Upper lobe of left lung (tissue), 6 donors: ENCODE data around the gene ACP4. TPM values are rescaled to one million over a fixed set of nuclear protein-coding genes. Genes with fewer than 3 reads are reported as not detected.

Source experiments
- ATAC-seq, 2 donors: fragments of 200-7000 bp; cut with Tn5 transposase; one replicate each; pipeline ENCODE4 v1.9.1; 2022; ENCODE audit warnings: mild to moderate bottlenecking in 2 of 2, moderate library complexity in 2 of 2; ENCODE audit not compliant: low FRiP score in 2 of 2
- DNase-seq, 2 donors: peaks; one replicate each; pipeline ENCODE4 v3.0.0-alpha.2; 2019 to 2020
- H3K27ac ChIP-seq, 4 donors: fragments of 200-600 bp; sonication (generic); one replicate each; pipeline ENCODE4 v1.5.1; 2016 to 2019
- H3K27me3 ChIP-seq, 4 donors: fragments of 200-600 bp; sonication (generic); one replicate each; pipeline ENCODE4 v1.5.1; 2017 to 2019
- H3K36me3 ChIP-seq, 4 donors: fragments of 200-600 bp; sonication (generic); one replicate each; pipeline ENCODE4 v1.5.1; 2016 to 2019
- H3K4me1 ChIP-seq, 4 donors: fragments of 200-600 bp; sonication (generic); one replicate each; pipeline ENCODE4 v1.5.1; 2018 to 2019
- H3K4me3 ChIP-seq, 4 donors: fragments of 200-600 bp; sonication (generic); one replicate each; pipeline ENCODE4 v1.5.1; 2017 to 2019; ENCODE audit warnings: mild to moderate bottlenecking in 2 of 4, moderate library complexity in 1 of 4
- H3K9me3 ChIP-seq, 4 donors: fragments of 200-600 bp; sonication (generic); one replicate each; pipeline ENCODE4 v1.5.1; 2018 to 2019
- CTCF ChIP-seq, 6 experiments: fragments of 450-650 bp in 4 of 6; fragments of 200-600 bp in 2 of 6; sonication (generic) in 2 of 6; IDR thresholded peaks; one replicate each; pipeline ENCODE4 v1.5.1; 2016 to 2019; ENCODE audit warnings: antibody characterized with exemption in 6 of 6
- EP300 ChIP-seq, 4 donors: sonication (generic); formaldehyde crosslinking; IDR thresholded peaks; one replicate each; pipeline ENCODE4 v1.5.1; 2017; ENCODE audit warnings: antibody characterized with exemption in 4 of 4, control low read depth in 2 of 4
- POLR2A ChIP-seq, 4 donors: fragments of 450-650 bp; IDR thresholded peaks; one replicate each; pipeline ENCODE4 v1.5.1; 2016 to 2017; ENCODE audit warnings: antibody characterized with exemption in 4 of 4, mild to moderate bottlenecking in 2 of 4
- POLR2AphosphoS5 ChIP-seq, 2 donors: sonication (generic); formaldehyde crosslinking; IDR thresholded peaks; one replicate each; pipeline ENCODE4 v1.5.1; 2017; ENCODE audit warnings: antibody characterized with exemption in 2 of 2
- WGBS, 2 donors: methylation state at CpG; one replicate each; pipeline ENCODE4 v1.1.5; 2017 to 2018; 5-methylcytosine and 5-hydroxymethylcytosine counted together
- total RNA-seq, 6 donors: library from RNA; depleted of rRNA in 4 of 6; stranded (reverse); fragments of >200 nt in 4 of 6; gene quantifications; one replicate each; pipeline versions ENCODE4 v1.1.0 to v1.2.1, GENCODE V29; 2016 to 2021
- donor health status: DM: no; HTN: no; CAD: no; lungs with moderate emphysema.
- donor health status: DM: no; HTN: yes; CAD: no; lungs with severe emphysema.

Gene ACP4
- total RNA-seq, 6 donors from 2014 or later = not detected

GRCh38 chr19:50836543-50837195 is 46.5 kb downstream of the ACP4 start:
- no peak overlapping the region for H3K27ac ChIP-seq
- H3K4me1 ChIP-seq = peaks cover 4 to 16% (median 10%) of the 10 kb centered on the region in 4 donors
- no peaks in the 10 kb centered on the region for H3K9me3 ChIP-seq
- DNase-seq (no peak), ATAC-seq (no peak)
- H3K36me3 ChIP-seq = no peaks in the 10 kb centered on the region
- TF ChIP-seq POLR2AphosphoS5 (IDR thresholded peaks at IDR 0.05) (no peak), EP300 (IDR thresholded peaks at IDR 0.05) (no peak), CTCF (IDR thresholded peaks at IDR 0.05) (no peak), POLR2A (IDR thresholded peaks at IDR 0.05) (no peak)
- H3K4me3 ChIP-seq = peak overlapping the region in 1 of 4 donors; percentile 59
- peaks cover 0 to 8% (median 3%) of the 10 kb centered on the region in 4 donors for H3K27me3 ChIP-seq
- WGBS, 2 donors = 48% methylated on average over 19 of the region's 19 CpGs

- H3K9me3 ChIP-seq = no peaks in the 10 kb centered on the region
- H3K27me3 ChIP-seq = peaks cover 0 to 8% (median 3%) of the 10 kb centered on the region in 4 donors
Measured at GRCh38 chr19:50837300-50837699, 47.1 kb downstream of the ACP4 start.

GRCh38 chr19:50838239-50838638 is 48.0 kb downstream of the ACP4 start:
- 21% methylated on average over 6 of the region's 6 CpGs for WGBS, 2 donors
- no peak overlapping the region for H3K27ac ChIP-seq
- H3K27me3 ChIP-seq = peaks cover 0 to 8% (median 3%) of the 10 kb centered on the region in 4 donors
- no peak overlapping the region for H3K4me3 ChIP-seq
- ATAC-seq (no peak), DNase-seq (no peak)
- no peaks in the 10 kb centered on the region for H3K9me3 ChIP-seq
- TF ChIP-seq CTCF (IDR thresholded peaks at IDR 0.05) = no peak
- no peak for TF ChIP-seq POLR2A (IDR thresholded peaks at IDR 0.05)
- TF ChIP-seq EP300 (IDR thresholded peaks at IDR 0.05) = no peak
- TF ChIP-seq POLR2AphosphoS5 (IDR thresholded peaks at IDR 0.05) = no peak
- H3K4me1 ChIP-seq = peaks cover 4 to 16% (median 10%) of the 10 kb centered on the region in 4 donors
- H3K36me3 ChIP-seq = no peaks in the 10 kb centered on the region

More at GRCh38 chr19:50837300-50837699, 47.1 kb downstream of the ACP4 start:
- H3K4me1 ChIP-seq = peaks cover 4 to 16% (median 10%) of the 10 kb centered on the region in 4 donors
- no peaks in the 10 kb centered on the region for H3K36me3 ChIP-seq
- TF ChIP-seq POLR2A (IDR thresholded peaks at IDR 0.05) (no peak), POLR2AphosphoS5 (IDR thresholded peaks at IDR 0.05) (no peak), EP300 (IDR thresholded peaks at IDR 0.05) (no peak), CTCF (IDR thresholded peaks at IDR 0.05) (no peak)
- ATAC-seq (no peak), DNase-seq (no peak)
- WGBS, 2 donors = 67 to 83% methylated on average over 8 to 10 of the region's 10 CpGs
- no peak overlapping the region for H3K27ac ChIP-seq
- H3K4me3 ChIP-seq = no peak overlapping the region

GRCh38 chr19:50839712-50840655 is 49.8 kb downstream of the ACP4 start:
- 67 to 71% methylated on average over 10 of the region's 10 CpGs for WGBS, 2 donors

More at GRCh38 chr19:50839712-50840655, 49.8 kb downstream of the ACP4 start:
- peaks cover 0 to 8% (median 3%) of the 10 kb centered on the region in 4 donors for H3K27me3 ChIP-seq
- peaks cover 4 to 15% (median 10%) of the 10 kb centered on the region in 4 donors for H3K4me1 ChIP-seq
- TF ChIP-seq EP300 (IDR thresholded peaks at IDR 0.05) = no peak
- no peak for TF ChIP-seq POLR2AphosphoS5 (IDR thresholded peaks at IDR 0.05)
- TF ChIP-seq CTCF (IDR thresholded peaks at IDR 0.05) = no peak
- TF ChIP-seq POLR2A (IDR thresholded peaks at IDR 0.05) = no peak
- H3K9me3 ChIP-seq = peaks cover 0 to 10% (median 0%) of the 10 kb centered on the region in 4 donors
- no peaks in the 10 kb centered on the region for H3K36me3 ChIP-seq
- no peak overlapping the region for H3K27ac ChIP-seq
- DNase-seq = no peak
- ATAC-seq = no peak
- H3K4me3 ChIP-seq = no peak overlapping the region
